WTC11 (cell line): Measurements from ENCODE around the gene TPRG1L. TPM values are rescaled to one million over a fixed set of nuclear protein-coding genes. Genes with fewer than 3 reads are reported as not detected.

ENCODE experiments used
- ATAC-seq: fragments of 200-7000 bp; cut with Tn5 transposase; 2 replicates; pipeline ENCODE4 v1.10.0; 2021; ENCODE audit warnings: mild to moderate bottlenecking, moderate library complexity
- CTCF ChIA-PET: fragments of 300-600 bp; sonication (Branson Sonifier 250); formaldehyde crosslinking; loops from one replicate; lab custom pipeline; 2021; ENCODE audit warnings: antibody characterized with exemption; lab: Charles Lee
- POLR2A ChIA-PET: fragments of 350-600 bp; sonication (Branson Sonifier 250); formaldehyde crosslinking; loops from one replicate; lab custom pipeline; 2021; ENCODE audit warnings: antibody characterized with exemption; lab: Charles Lee
- DNase-seq: peaks from one replicate; pipeline ENCODE4 v3.0.0; 2021; ENCODE audit warnings: low spot score
- H3K27ac Mint-ChIP-seq: 2 replicates; pipeline ENCODE4 v1.8.0; 2021; ENCODE audit warnings: mixed read lengths
- H3K27me3 Mint-ChIP-seq: 2 replicates; pipeline ENCODE4 v1.8.0; 2021; ENCODE audit warnings: low read depth, mild to moderate bottlenecking, moderate library complexity, mixed read lengths
- H3K36me3 Mint-ChIP-seq: 2 replicates; pipeline ENCODE4 v1.8.0; 2021; ENCODE audit warnings: mixed read lengths
- H3K4me1 Mint-ChIP-seq: 2 replicates; pipeline ENCODE4 v1.8.0; 2022; ENCODE audit warnings: mixed read lengths
- H3K4me3 Mint-ChIP-seq: 2 replicates; pipeline ENCODE4 v1.8.0; 2021; ENCODE audit warnings: mild to moderate bottlenecking, moderate library complexity, mixed read lengths
- H3K9me3 Mint-ChIP-seq: 2 replicates; pipeline ENCODE4 v1.8.0; 2021; ENCODE audit warnings: mixed read lengths
- ATF1 ChIP-seq: sonication (generic); formaldehyde crosslinking; IDR thresholded peaks from 2 replicates; pipeline ENCODE4 v1.8.1; 2023; ENCODE audit warnings: mild to moderate bottlenecking, moderate library complexity, missing genetic modification reagents
- ELF4 ChIP-seq: sonication (generic); formaldehyde crosslinking; IDR thresholded peaks from 2 replicates; pipeline ENCODE4 v1.8.1; 2022; ENCODE audit warnings: low read depth, mild to moderate bottlenecking, moderate library complexity, missing genetic modification reagents
- GTF2I ChIP-seq: fragments of 250-450 bp; sonication (Bioruptor Pico); conservative IDR thresholded peaks from 2 replicates; pipeline ENCODE4 v1.4.0; 2021; ENCODE audit warnings: mild to moderate bottlenecking
- RELA ChIP-seq: sonication (generic); formaldehyde crosslinking; IDR thresholded peaks from 2 replicates; pipeline ENCODE4 v1.8.1; 2022; ENCODE audit warnings: missing genetic modification reagents, mild to moderate bottlenecking, borderline replicate concordance
- SMAD4 ChIP-seq: sonication (generic); formaldehyde crosslinking; IDR thresholded peaks from 2 replicates; pipeline ENCODE4 v1.8.0; 2022; ENCODE audit warnings: mild to moderate bottlenecking, missing genetic modification reagents
- TEAD4 ChIP-seq: sonication (generic); formaldehyde crosslinking; IDR thresholded peaks from 2 replicates; pipeline ENCODE4 v1.8.0; 2022; ENCODE audit warnings: mild to moderate bottlenecking, missing genetic modification reagents
- ZNF416 ChIP-seq: fragments of 250-450 bp; sonication (Bioruptor Pico); IDR thresholded peaks from 2 replicates; pipeline ENCODE4 v1.9.0; 2021; ENCODE audit warnings: mild to moderate bottlenecking, inconsistent platforms
- total RNA-seq: library from RNA; stranded (reverse); gene quantifications from 3 replicates; pipeline ENCODE4 v1.2.3, GENCODE V29; 2021
- TF ChIP-seq, protein P1 (sequence below): fragments of 250-450 bp; sonication (Bioruptor Pico); IDR thresholded peaks from 2 replicates; pipeline ENCODE4 v1.9.0; 2021; ENCODE audit warnings: mild to moderate bottlenecking
- TF ChIP-seq, protein P2 (sequence below): fragments of 250-450 bp; sonication (Bioruptor Pico); IDR thresholded peaks from 2 replicates; pipeline ENCODE4 v1.9.0; 2021; ENCODE audit warnings: mild to moderate bottlenecking, borderline replicate concordance
- TF ChIP-seq, protein P3 (sequence below): fragments of 250-450 bp; sonication (Bioruptor Pico); IDR thresholded peaks from 2 replicates; pipeline ENCODE4 v1.9.0; 2021; ENCODE audit warnings: moderate library complexity, mild to moderate bottlenecking, inconsistent platforms, borderline replicate concordance
- TF ChIP-seq, protein P4 (sequence below): sonication (generic); formaldehyde crosslinking; IDR thresholded peaks from 2 replicates; pipeline ENCODE4 v1.8.1; 2023; ENCODE audit warnings: mild to moderate bottlenecking, missing genetic modification reagents
- TF ChIP-seq, protein P5 (sequence below): sonication (generic); formaldehyde crosslinking; IDR thresholded peaks from 2 replicates; pipeline ENCODE4 v1.8.1; 2022; ENCODE audit warnings: mild to moderate bottlenecking, moderate library complexity, missing genetic modification reagents
- TF ChIP-seq, protein P6 (sequence below): fragments of 250-450 bp; sonication (Bioruptor Pico); IDR thresholded peaks from 2 replicates; pipeline ENCODE4 v2.1.2; 2022; ENCODE audit warnings: mild to moderate bottlenecking, moderate library complexity

TPRG1L gene
- total RNA-seq, 1 experiment from 2014 or later, result 20.9 TPM

DNA sequence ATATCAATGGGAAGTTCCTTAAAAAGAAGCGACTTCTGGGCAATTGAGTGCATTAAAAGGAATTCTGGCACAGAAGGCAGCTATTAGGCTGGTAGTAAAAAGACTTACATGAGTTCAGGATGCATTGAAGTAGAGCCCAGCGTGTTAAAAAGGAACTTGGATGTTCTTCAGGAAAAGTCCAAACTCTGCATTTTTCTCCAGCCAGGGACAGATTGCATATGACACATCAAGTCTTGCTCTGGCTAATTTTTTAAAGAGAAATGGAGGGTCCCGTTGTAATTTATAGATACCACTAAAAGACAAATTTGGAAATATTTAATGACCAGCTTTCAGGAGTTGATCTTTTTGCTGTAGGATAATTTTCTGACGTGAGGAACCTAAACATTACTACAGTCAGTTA, 1.2 kb downstream of the TPRG1L start (continued):
- no peak for TF ChIP-seq RELA (CRISPR knock-in tag)

DNA sequence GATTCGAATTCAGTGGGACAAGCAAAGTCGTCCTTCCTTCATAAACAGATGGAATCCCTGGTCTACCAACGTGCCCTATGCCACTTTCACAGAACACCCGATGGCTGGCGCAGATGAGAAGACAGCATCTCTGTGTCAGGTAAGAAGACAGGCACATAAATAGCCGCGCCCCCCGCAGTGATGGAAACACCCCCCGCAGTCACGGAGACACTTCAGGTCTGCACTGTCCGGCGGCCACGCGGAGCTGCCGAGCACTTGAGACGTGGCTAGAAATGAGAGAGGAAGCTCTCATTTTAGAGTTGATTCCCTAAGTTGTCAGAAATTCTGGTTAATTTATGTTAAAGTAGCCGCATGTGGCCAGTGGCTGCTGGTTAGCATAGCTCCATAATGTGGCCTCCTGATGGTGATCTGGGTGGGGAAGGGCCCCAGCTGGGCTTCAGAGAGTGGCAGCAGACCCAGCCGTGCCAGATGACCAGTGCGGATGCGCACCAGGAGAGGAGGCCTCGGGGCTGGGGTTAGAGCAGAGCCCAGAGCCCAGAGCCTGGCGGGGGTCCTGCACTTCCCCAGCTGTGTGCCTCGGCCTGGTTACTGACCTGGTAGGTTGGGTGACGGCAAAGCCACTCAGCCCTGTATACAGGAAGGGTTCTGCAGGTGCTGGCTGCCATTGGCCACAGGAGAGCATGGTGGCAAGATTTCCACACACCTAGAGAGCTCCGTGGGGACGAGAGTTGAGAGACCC, 2.9 kb downstream of the TPRG1L start:
- no peaks in the 10 kb centered on the region; the same call in 1 of the 2 replicates for H3K27me3 Mint-ChIP-seq
- CTCF ChIA-PET, result interaction anchor here (0.6 to 5.0 kb wide), 6 partner anchors 9 to 137 kb away, joined by 3 to 24 read pairs (median 4); no protein-coding TSS in a partner anchor
- POLR2A ChIA-PET, result no interaction called here
- DNase-seq (no peak), ATAC-seq (no peak)
- no peak overlapping the region; the same call in 1 of the 2 replicates for H3K27ac Mint-ChIP-seq
- peaks cover 12% of the 10 kb centered on the region for H3K4me1 Mint-ChIP-seq
- no peaks in the 10 kb centered on the region for H3K9me3 Mint-ChIP-seq
- TF ChIP-seq ZNF416 (CRISPR knock-in tag), result no peak
- TF ChIP-seq, protein P1, sequence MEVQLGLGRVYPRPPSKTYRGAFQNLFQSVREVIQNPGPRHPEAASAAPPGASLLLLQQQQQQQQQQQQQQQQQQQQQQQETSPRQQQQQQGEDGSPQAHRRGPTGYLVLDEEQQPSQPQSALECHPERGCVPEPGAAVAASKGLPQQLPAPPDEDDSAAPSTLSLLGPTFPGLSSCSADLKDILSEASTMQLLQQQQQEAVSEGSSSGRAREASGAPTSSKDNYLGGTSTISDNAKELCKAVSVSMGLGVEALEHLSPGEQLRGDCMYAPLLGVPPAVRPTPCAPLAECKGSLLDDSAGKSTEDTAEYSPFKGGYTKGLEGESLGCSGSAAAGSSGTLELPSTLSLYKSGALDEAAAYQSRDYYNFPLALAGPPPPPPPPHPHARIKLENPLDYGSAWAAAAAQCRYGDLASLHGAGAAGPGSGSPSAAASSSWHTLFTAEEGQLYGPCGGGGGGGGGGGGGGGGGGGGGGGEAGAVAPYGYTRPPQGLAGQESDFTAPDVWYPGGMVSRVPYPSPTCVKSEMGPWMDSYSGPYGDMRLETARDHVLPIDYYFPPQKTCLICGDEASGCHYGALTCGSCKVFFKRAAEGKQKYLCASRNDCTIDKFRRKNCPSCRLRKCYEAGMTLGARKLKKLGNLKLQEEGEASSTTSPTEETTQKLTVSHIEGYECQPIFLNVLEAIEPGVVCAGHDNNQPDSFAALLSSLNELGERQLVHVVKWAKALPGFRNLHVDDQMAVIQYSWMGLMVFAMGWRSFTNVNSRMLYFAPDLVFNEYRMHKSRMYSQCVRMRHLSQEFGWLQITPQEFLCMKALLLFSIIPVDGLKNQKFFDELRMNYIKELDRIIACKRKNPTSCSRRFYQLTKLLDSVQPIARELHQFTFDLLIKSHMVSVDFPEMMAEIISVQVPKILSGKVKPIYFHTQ (CRISPR knock-in tag), result no peak
- no peak for TF ChIP-seq TEAD4
- TF ChIP-seq, protein P2, sequence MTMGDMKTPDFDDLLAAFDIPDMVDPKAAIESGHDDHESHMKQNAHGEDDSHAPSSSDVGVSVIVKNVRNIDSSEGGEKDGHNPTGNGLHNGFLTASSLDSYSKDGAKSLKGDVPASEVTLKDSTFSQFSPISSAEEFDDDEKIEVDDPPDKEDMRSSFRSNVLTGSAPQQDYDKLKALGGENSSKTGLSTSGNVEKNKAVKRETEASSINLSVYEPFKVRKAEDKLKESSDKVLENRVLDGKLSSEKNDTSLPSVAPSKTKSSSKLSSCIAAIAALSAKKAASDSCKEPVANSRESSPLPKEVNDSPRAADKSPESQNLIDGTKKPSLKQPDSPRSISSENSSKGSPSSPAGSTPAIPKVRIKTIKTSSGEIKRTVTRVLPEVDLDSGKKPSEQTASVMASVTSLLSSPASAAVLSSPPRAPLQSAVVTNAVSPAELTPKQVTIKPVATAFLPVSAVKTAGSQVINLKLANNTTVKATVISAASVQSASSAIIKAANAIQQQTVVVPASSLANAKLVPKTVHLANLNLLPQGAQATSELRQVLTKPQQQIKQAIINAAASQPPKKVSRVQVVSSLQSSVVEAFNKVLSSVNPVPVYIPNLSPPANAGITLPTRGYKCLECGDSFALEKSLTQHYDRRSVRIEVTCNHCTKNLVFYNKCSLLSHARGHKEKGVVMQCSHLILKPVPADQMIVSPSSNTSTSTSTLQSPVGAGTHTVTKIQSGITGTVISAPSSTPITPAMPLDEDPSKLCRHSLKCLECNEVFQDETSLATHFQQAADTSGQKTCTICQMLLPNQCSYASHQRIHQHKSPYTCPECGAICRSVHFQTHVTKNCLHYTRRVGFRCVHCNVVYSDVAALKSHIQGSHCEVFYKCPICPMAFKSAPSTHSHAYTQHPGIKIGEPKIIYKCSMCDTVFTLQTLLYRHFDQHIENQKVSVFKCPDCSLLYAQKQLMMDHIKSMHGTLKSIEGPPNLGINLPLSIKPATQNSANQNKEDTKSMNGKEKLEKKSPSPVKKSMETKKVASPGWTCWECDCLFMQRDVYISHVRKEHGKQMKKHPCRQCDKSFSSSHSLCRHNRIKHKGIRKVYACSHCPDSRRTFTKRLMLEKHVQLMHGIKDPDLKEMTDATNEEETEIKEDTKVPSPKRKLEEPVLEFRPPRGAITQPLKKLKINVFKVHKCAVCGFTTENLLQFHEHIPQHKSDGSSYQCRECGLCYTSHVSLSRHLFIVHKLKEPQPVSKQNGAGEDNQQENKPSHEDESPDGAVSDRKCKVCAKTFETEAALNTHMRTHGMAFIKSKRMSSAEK (CRISPR knock-in tag), result no peak
- TF ChIP-seq, protein P3, sequence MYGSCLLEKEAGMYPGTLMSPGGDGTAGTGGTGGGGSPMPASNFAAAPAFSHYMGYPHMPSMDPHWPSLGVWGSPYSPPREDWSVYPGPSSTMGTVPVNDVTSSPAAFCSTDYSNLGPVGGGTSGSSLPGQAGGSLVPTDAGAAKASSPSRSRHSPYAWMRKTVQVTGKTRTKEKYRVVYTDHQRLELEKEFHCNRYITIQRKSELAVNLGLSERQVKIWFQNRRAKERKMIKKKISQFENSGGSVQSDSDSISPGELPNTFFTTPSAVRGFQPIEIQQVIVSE (CRISPR knock-in tag), result no peak
- TF ChIP-seq, protein P4, sequence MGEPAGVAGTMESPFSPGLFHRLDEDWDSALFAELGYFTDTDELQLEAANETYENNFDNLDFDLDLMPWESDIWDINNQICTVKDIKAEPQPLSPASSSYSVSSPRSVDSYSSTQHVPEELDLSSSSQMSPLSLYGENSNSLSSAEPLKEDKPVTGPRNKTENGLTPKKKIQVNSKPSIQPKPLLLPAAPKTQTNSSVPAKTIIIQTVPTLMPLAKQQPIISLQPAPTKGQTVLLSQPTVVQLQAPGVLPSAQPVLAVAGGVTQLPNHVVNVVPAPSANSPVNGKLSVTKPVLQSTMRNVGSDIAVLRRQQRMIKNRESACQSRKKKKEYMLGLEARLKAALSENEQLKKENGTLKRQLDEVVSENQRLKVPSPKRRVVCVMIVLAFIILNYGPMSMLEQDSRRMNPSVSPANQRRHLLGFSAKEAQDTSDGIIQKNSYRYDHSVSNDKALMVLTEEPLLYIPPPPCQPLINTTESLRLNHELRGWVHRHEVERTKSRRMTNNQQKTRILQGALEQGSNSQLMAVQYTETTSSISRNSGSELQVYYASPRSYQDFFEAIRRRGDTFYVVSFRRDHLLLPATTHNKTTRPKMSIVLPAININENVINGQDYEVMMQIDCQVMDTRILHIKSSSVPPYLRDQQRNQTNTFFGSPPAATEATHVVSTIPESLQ (CRISPR knock-in tag), result no peak
- TF ChIP-seq, protein P5, sequence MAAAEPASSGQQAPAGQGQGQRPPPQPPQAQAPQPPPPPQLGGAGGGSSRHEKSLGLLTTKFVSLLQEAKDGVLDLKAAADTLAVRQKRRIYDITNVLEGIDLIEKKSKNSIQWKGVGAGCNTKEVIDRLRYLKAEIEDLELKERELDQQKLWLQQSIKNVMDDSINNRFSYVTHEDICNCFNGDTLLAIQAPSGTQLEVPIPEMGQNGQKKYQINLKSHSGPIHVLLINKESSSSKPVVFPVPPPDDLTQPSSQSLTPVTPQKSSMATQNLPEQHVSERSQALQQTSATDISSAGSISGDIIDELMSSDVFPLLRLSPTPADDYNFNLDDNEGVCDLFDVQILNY (CRISPR knock-in tag), result no peak
- TF ChIP-seq RELA (CRISPR knock-in tag), result no peak
- TF ChIP-seq ATF1 (CRISPR knock-in tag), result no peak
- no peak for TF ChIP-seq SMAD4 (CRISPR knock-in tag)
- TF ChIP-seq GTF2I (CRISPR knock-in tag), result no peak
- TF ChIP-seq, protein P6, sequence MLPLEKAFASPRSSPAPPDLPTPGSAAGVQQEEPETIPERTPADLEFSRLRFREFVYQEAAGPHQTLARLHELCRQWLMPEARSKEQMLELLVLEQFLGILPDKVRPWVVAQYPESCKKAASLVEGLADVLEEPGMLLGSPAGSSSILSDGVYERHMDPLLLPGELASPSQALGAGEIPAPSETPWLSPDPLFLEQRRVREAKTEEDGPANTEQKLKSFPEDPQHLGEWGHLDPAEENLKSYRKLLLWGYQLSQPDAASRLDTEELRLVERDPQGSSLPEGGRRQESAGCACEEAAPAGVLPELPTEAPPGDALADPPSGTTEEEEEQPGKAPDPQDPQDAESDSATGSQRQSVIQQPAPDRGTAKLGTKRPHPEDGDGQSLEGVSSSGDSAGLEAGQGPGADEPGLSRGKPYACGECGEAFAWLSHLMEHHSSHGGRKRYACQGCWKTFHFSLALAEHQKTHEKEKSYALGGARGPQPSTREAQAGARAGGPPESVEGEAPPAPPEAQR (CRISPR knock-in tag), result no peak
- TF ChIP-seq ELF4 (CRISPR knock-in tag), result no peak
- no peak overlapping the region for H3K4me3 Mint-ChIP-seq
- H3K36me3 Mint-ChIP-seq, result peaks cover 15% of the 10 kb centered on the region
